Measurements from ENCODE around the gene B3GNT3.

Gene B3GNT3

GRCh38 chr19:17835182-17836006 is 40.5 kb downstream of the B3GNT3 start:
- DNase-seq = no peak

DNA sequence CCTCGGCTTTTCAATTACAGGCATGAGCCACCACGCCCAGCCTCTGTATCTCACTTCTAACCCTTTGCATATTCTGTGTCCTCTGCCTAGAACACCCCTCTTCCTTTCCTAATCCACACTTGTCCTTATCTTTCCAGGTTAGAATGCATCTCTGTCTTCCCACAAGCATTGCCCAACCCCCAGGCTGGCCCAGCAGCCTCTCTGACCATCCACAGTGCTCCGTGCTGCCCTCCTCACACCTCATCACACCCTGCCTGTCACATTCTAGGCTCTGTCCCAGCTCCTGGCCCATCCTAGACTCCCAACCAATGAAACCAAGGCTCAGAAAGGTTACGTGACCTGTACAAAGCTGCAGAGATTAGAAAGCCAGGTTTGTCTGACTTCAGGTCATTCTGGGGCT is 41.6 kb downstream of the B3GNT3 start:
- no peak for DNase-seq

- DNase-seq = peak; percentile 10
Measured at GRCh38 chr19:17837972-17838371, 43.0 kb downstream of the B3GNT3 start.

DNA sequence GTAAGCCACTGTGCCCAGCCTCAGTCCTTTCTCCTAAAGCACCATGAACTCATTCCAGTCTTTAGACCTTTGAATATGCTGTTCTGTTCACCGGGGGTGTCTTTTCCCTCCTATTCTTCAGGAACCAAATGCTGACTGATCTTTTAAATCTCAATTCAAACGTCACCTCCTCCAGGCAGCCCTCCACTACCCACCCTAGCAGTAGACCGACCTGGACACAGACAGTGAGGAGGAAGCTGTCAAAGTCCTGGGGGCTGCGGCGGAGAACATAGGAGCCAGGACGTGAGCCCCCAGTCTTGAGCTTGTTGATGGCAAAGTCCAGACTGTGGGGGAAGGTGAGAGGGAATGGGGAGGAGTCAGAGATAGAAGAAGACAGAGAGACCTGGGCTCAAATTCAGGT is 45.1 kb downstream of the B3GNT3 start:
- DNase-seq = no peak

DNA sequence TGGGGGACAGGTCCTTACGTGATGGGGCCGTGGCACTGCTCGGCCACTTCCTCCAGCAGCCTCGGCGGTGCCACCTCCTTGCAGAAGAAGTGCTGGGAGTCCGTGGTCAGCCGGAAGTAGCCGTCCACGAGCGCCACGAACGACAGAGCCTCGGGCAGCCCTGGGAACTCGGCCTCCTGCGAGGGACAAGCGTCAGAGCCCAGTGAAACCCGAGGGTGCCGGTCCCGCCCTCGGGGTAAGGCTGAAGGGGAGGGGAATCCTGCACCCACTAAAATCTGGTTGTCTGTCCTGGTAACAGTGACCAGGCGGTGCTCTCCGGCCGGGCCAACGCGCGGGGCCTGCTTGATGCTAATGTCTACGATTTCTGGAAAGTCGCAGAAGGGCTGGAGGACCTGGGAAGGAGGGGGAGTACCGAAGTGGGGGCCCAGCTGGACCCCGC is 46.5 kb downstream of the B3GNT3 start:
- DNase-seq = no peak

DNA sequence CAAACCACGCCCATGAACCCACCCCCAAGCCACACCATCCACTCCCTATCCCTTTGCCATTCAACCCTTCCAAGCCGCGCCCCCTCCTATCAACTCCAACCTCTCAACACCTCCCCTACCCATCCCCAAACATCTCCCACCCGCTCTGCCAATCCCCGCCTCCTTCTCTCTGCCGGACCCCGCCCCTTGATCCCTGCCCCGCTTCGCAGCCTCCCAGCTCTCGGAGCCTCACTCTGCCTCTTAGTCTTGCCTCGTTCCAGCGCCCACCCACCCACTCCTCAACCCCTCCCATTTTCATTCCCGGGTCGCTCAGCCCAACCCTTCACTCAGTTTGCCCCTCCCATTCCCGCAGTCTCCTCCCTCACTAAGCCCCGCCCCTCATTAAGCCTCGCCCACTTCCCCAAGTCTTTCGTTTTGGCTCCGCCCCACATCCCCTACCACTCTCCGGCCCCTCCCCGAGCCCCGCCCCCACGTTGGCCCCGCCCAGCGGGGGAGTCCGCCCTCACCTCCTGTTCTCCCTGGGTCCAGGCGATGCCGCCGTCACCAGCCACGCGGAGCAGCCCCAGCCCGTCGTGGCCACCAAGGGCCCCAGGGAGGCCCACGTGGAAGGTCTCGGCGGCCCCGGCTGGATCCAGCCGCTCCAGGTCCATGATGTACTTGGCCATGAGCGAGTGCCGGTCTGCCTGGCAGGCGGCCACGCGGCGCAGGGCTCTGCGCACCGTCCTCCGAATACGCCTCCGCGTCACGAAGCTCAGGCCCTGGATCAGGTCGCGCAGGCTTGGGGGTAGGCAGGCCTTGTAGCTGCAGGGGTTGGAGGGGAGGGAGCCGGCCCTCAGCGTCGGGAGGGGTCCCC is 47.1 kb downstream of the B3GNT3 start:
- DNase-seq = no peak

DNA sequence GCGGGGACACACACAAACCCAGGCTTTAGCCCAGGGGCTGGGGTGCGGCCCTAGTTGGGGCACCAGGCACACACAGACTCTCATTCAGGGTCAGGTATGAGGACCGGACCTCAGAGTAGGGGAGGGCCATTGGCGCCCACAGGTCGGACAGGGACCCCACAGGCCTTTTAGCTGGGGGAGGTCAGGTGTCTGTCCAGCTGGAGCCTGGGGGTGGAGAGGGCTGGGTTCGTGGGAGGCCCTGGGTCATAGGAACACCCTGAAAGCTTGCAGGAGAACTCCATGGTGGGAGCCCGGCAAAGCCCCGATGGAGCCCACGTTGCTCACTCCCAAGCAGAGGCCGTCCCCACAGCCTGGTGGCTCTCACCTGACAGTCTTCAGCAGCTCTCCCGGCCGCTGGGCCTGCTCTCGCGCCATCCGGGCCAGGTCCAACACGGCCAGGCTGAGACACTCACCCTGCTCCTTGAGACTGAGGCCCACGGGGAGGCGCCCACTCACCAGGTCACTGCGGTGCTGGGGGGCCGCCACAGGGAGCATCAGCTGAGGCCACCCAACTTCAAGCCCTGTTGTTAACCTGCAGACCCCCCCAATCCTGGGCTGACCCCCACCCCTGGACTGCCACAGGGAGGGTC is 47.8 kb downstream of the B3GNT3 start:
- DNase-seq = no peak

DNA sequence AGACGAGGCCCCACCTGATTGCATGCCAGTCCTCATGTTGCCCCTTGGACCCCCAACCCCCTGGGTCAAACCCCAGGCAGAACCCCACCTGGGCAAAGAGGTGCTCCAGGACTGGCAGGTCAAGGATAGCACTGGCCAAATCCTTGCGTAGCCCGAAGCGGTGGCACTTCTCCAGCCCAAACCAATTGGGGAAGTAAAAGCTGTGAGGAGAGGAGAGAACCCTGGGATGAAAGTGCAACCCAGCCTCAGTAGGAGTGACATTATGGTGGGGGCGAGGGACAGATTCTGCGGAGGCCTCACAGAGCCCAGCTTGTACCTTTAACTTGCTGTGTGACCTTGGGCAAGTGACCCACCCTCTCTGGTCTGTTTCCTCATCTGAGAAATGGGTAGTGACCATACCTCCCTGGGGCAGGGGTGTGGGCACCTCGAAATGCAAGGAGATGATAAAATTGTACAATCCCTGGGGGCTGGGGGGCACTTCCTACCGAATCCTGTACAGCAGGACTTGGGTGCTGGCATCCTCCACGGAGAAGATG is 48.4 kb downstream of the B3GNT3 start:
- peak; percentile 46 for DNase-seq

DNA sequence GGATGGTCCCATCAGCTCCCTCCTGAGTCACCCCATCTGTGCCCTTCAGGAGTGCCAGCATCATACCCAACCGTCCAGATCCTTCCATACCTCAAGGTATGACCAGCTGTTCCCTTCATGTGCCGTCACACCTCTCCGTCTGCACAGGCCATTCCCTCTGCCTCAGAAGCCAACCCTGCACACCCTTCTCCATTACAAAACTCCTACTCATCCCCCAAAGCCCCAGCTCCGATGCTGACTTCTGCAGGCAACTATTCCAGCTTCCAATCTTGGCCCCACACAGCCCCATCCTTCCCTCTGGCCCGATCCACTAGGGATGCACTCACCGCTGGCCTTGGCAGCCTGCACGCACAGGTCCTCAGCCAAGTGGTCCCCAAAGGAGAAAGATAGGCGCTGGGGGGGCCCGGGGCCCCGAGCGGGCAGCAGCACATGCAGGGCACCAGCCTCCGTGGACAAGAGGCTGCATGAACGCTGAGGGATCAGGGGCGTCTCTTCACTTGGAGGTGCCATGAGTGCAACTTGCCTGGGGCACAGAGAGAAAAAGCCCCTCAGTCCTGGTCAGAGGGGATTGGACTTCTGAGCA is 49.1 kb downstream of the B3GNT3 start:
- no peak for DNase-seq

GRCh38 chr19:17846146-17846545 is 51.2 kb downstream of the B3GNT3 start:
- DNase-seq = no peak

DNA sequence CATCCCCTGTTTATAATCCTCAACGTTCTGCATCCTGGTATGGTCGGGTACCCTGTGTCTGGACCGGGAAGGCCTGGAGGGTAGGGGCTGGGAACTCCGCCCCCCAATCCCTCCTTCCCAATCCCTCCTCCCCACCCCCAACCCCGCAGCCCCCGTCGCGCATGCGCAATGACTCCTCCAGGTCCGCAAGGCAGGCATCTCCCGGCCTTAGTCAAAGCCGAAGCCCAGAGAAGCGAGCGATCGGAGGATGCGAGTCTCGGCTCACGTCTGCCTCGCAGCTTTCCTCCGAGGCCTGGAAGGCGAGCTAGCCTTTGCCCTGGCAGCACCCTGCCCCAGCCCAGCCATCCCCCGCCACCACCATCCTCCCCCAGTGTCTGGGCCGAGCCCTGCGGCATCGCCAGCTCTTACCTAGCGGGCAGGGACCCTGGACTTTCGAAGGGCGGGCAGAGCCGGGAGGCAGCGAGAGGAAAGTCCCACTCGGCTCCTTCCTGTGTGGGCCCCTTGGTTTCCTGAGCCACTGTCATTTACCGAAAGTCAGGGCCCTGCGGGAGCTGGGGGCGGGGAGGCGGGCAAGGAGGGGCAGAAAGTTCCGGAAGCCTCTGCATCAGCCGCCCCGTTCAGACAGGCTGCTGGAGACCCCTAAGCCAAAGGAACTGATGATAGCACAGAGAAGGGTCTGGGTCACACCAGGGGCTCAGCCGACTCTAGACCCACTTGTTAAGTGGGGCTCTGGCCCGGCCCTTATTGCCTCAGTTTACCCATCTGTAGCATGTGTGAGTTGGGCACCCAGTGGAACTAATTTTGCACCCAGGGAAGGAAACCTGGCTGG is 52.8 kb downstream of the B3GNT3 start, which contains the start of gene JAK3:
Gene JAK3, minus strand, starts transcription at position 445 of the 829 bp plus-strand sequence. CDS start 3,565 bp downstream, outside the sequence.
- peak; percentile 69 for DNase-seq

- DNase-seq = no peak
Measured at GRCh38 chr19:17848595-17849292, 53.8 kb downstream of the B3GNT3 start.

GRCh38 chr19:17854061-17854460 is 59.1 kb downstream of the B3GNT3 start:
- DNase-seq = no peak

DNA sequence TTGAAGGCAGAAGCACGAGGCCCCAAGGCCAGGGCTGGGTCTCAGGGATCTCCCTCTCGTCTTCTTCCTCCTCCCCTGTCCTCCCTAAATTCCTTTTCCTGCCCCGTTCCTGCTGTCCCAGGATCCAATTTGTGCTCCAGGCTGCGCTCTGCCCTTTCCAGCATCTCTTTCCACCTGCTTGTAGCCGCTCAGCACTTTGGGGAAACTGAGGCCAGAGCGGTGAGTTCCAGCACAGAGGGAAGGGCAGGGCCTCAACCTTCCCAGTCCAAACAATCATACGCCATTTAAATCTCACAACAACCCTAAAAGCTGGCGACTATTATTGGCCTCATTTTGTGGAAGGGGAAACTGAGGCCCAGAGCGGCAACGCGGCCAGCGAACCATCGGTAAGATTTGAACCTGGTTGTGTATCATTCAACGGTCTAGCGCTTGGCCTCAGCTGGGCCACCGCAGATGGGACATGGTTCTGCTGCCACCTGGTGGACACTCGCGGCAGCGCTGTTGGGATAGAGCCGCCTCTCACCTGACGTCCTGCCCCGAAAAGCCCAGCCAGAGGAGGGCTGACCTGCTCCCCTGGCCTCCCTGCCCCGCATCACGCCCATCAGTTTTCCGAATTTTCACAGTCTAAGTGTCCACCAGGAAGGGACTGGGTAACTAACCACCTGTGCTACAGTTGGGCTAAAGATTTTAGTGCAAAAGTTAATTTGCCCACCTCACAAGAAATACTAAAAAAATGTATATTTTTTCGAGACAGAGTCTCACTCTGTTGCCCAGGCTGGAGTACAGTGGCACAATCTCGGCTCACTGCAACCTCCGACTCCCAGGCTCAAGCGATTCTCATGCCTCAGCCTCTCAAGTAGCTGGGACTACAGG is 60.6 kb downstream of the B3GNT3 start:
- DNase-seq = peak; percentile 73

DNA sequence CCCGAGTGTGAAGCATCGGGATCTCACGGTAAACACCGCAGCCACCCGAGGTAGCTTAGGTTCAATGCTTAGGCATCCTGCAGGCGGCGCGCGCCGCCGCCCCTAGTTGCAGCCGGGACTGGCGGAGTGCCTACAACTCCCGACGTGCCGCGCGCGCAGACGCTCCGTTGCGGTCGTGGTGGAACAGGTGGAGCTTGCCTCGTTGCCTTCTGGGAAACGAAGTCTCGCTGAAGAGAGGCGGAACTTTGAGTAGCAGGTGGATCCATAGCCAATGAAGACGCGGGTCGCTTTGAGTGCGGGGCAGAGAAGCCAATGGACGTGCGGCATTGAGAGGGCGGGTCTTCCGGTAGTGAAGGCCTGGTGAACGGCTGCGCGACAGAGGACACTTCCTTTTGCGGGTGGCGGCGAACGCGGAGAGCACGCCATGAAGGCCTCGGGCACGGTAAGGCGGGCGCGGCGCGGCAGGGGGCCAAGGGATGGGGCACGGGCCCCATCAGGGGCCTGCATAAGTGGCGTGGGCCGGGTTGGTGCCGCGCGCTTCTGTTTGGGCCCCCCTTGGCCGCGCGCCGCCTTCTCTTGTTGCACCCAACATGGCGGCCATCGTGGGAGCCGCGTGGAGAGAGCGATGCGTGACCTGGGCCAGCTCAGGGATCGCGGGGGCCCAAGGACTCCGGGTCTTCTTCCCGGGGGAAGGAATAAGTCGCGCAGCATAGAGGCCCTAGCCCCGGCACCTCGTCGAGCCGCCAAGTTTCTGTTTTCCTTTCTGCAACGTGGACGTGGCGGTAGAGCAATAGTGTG is 64.8 kb downstream of the B3GNT3 start, which contains the start of gene RPL18A:
Gene RPL18A, plus strand, starts transcription at position 378 of the 798 bp plus-strand sequence. Its CDS starts 47 bp downstream, at position 425.
- DNase-seq = peak; percentile 100

DNA sequence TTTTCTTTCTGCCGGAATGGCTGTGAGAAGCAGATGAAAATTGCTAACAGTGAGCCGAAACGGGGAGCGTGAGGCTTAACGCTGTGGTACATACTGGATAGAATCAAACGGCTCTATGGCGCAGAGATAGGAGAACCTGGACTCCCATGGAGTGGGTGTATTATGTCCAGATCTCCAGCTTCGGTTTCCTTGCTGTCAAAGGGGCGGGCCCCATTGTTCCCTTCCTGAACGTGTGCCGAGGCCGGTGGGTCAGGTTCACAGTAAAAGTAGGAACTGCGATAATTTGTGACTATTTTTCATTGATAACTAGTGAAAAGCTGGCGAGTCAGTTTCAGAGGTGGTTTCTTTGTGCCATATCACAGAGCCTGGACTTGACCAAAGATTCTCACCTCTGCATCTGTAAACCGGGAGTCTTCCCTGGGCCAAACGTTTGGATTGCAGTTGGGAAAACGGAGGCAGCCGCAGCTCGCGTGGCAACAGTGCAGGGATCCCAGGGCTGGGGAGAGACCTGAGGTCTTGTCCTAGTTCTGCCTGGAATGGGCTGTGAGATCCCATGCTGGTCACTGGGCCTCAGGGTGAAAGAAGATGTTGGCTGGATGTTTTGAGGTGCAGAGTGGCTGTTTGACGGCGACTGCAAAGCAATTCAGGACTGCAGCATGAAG is 65.5 kb downstream of the B3GNT3 start:
- DNase-seq = peak; percentile 56

DNA sequence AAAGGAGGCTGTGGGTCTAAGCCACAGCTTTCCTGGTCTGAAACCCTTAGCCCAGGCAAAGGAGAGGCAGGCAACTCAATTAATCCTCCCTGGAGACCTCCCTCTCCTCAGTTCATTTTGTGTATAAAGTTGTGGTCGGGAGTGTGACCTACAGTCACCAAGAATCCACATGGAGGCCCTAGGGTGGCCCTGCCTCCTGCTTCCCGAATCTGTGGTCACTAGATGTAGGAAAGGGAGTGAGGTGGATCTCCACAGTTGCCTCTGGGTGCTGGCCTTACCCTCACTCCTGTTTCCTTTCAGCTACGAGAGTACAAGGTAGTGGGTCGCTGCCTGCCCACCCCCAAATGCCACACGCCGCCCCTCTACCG is 66.0 kb downstream of the B3GNT3 start:
- no peak for DNase-seq
